WTC11 (cell line): ENCODE measurements around the gene SLC5A12. TPM values are rescaled to one million over a fixed set of nuclear protein-coding genes. Genes with fewer than 3 reads are reported as not detected.

Experiments used
- ATAC-seq: fragments of 200-7000 bp; cut with Tn5 transposase; 2 replicates; pipeline ENCODE4 v1.10.0; 2021; ENCODE audit warnings: mild to moderate bottlenecking, moderate library complexity
- CTCF ChIA-PET: fragments of 300-600 bp; sonication (Branson Sonifier 250); formaldehyde crosslinking; loops from one replicate; lab custom pipeline; 2021; ENCODE audit warnings: antibody characterized with exemption; lab: Charles Lee
- POLR2A ChIA-PET: fragments of 350-600 bp; sonication (Branson Sonifier 250); formaldehyde crosslinking; loops from one replicate; lab custom pipeline; 2021; ENCODE audit warnings: antibody characterized with exemption; lab: Charles Lee
- DNase-seq: peaks from one replicate; pipeline ENCODE4 v3.0.0; 2021; ENCODE audit warnings: low spot score
- H3K27ac Mint-ChIP-seq: 2 replicates; pipeline ENCODE4 v1.8.0; 2021; ENCODE audit warnings: mixed read lengths
- H3K27me3 Mint-ChIP-seq: 2 replicates; pipeline ENCODE4 v1.8.0; 2021; ENCODE audit warnings: low read depth, mild to moderate bottlenecking, moderate library complexity, mixed read lengths
- H3K36me3 Mint-ChIP-seq: 2 replicates; pipeline ENCODE4 v1.8.0; 2021; ENCODE audit warnings: mixed read lengths
- H3K4me1 Mint-ChIP-seq: 2 replicates; pipeline ENCODE4 v1.8.0; 2022; ENCODE audit warnings: mixed read lengths
- H3K4me3 Mint-ChIP-seq: 2 replicates; pipeline ENCODE4 v1.8.0; 2021; ENCODE audit warnings: mild to moderate bottlenecking, moderate library complexity, mixed read lengths
- H3K9me3 Mint-ChIP-seq: 2 replicates; pipeline ENCODE4 v1.8.0; 2021; ENCODE audit warnings: mixed read lengths
- AR ChIP-seq: fragments of 250-450 bp; sonication (Bioruptor Pico); IDR thresholded peaks from 2 replicates; pipeline ENCODE4 v1.9.0; 2021; ENCODE audit warnings: mild to moderate bottlenecking
- CBFB ChIP-seq: sonication (generic); formaldehyde crosslinking; IDR thresholded peaks from 2 replicates; pipeline ENCODE4 v1.8.1; 2022; ENCODE audit warnings: mild to moderate bottlenecking, low read depth, missing genetic modification reagents
- E2F1 ChIP-seq: sonication (generic); formaldehyde crosslinking; IDR thresholded peaks from 2 replicates; pipeline ENCODE4 v1.8.0; 2022; ENCODE audit warnings: mild to moderate bottlenecking, missing genetic modification reagents
- E2F4 ChIP-seq: sonication (generic); formaldehyde crosslinking; IDR thresholded peaks from 2 replicates; pipeline ENCODE4 v1.8.1; 2022; ENCODE audit warnings: low read depth, mild to moderate bottlenecking, moderate library complexity, missing genetic modification reagents, borderline replicate concordance
- ETV6 ChIP-seq: sonication (generic); formaldehyde crosslinking; IDR thresholded peaks from 2 replicates; pipeline ENCODE4 v1.8.1; 2022; ENCODE audit warnings: mild to moderate bottlenecking, missing genetic modification reagents
- GRHL2 ChIP-seq: fragments of 250-450 bp; sonication (Bioruptor Pico); IDR thresholded peaks from 2 replicates; pipeline ENCODE4 v1.8.0; 2022; ENCODE audit warnings: mild to moderate bottlenecking, moderate library complexity; ENCODE audit not compliant: insufficient replicate concordance, severe bottlenecking
- IRF2 ChIP-seq: sonication (generic); formaldehyde crosslinking; IDR thresholded peaks from 2 replicates; pipeline ENCODE4 v1.8.0; 2022; ENCODE audit warnings: low read depth, missing genetic modification reagents, borderline replicate concordance
- JUN ChIP-seq: sonication (generic); formaldehyde crosslinking; IDR thresholded peaks from 2 replicates; pipeline ENCODE4 v1.8.0; 2023; ENCODE audit warnings: mild to moderate bottlenecking, missing genetic modification reagents
- MLX ChIP-seq: sonication (generic); formaldehyde crosslinking; IDR thresholded peaks from 2 replicates; pipeline ENCODE4 v1.8.1; 2023; ENCODE audit warnings: mild to moderate bottlenecking, missing genetic modification reagents, moderate library complexity
- MXD4 ChIP-seq: fragments of 250-450 bp; sonication (Bioruptor Pico); IDR thresholded peaks from 2 replicates; pipeline ENCODE4 v1.8.0; 2021; ENCODE audit warnings: mild to moderate bottlenecking, moderate library complexity, borderline replicate concordance
- MYBL2 ChIP-seq: sonication (generic); formaldehyde crosslinking; IDR thresholded peaks from 2 replicates; pipeline ENCODE4 v1.8.1; 2023; ENCODE audit warnings: mild to moderate bottlenecking, moderate library complexity, missing genetic modification reagents
- NR3C1 ChIP-seq: sonication (generic); formaldehyde crosslinking; conservative IDR thresholded peaks from 2 replicates; pipeline ENCODE4 v1.8.1; 2023; ENCODE audit warnings: low read depth, mild to moderate bottlenecking, missing genetic modification reagents
- PRDM15 ChIP-seq: sonication (generic); formaldehyde crosslinking; IDR thresholded peaks from 2 replicates; pipeline ENCODE4 v1.8.0; 2022; ENCODE audit warnings: missing genetic modification reagents
- PRRX2 ChIP-seq: fragments of 250-450 bp; sonication (Bioruptor Pico); IDR thresholded peaks from 2 replicates; pipeline ENCODE4 v1.8.0; 2021; ENCODE audit warnings: mild to moderate bottlenecking
- TEAD4 ChIP-seq: sonication (generic); formaldehyde crosslinking; IDR thresholded peaks from 2 replicates; pipeline ENCODE4 v1.8.0; 2022; ENCODE audit warnings: mild to moderate bottlenecking, missing genetic modification reagents
- ZBTB21 ChIP-seq: sonication (generic); formaldehyde crosslinking; IDR thresholded peaks from 2 replicates; pipeline ENCODE4 v1.8.1; 2023; ENCODE audit warnings: mild to moderate bottlenecking, missing genetic modification reagents, borderline replicate concordance
- ZBTB43 ChIP-seq: sonication (generic); formaldehyde crosslinking; IDR thresholded peaks from 2 replicates; pipeline ENCODE4 v1.8.1; 2023; ENCODE audit warnings: mild to moderate bottlenecking, missing genetic modification reagents
- ZMAT4 ChIP-seq: fragments of 250-450 bp; sonication (Bioruptor Pico); IDR thresholded peaks from 2 replicates; pipeline ENCODE4 v1.9.0; 2021; ENCODE audit warnings: mild to moderate bottlenecking
- ZNF532 ChIP-seq: fragments of 250-450 bp; sonication (Bioruptor Pico); IDR thresholded peaks from 2 replicates; pipeline ENCODE4 v1.9.0; 2021; ENCODE audit warnings: mild to moderate bottlenecking, borderline replicate concordance
- total RNA-seq: library from RNA; stranded (reverse); gene quantifications from 3 replicates; pipeline ENCODE4 v1.2.3, GENCODE V29; 2021

The SLC5A12 gene
- total RNA-seq, 1 experiment from 2014 or later = 1.9 TPM

GRCh38 chr11:26632691-26633159 is 89.1 kb downstream of the SLC5A12 start:
- no peak for ATAC-seq
- ChIA-PET POLR2A (no interaction called here), CTCF (no interaction called here)
- H3K4me1 Mint-ChIP-seq = no peaks in the 10 kb centered on the region
- DNase-seq = no peak
- H3K27ac Mint-ChIP-seq = no peak overlapping the region
- H3K27me3 Mint-ChIP-seq = no peaks in the 10 kb centered on the region
- H3K36me3 Mint-ChIP-seq = no peaks in the 10 kb centered on the region
- H3K4me3 Mint-ChIP-seq = no peak overlapping the region
- no peak for TF ChIP-seq AR (CRISPR knock-in tag)
- TF ChIP-seq PRRX2 = no peak
- TF ChIP-seq ETV6 (CRISPR knock-in tag) = no peak
- TF ChIP-seq IRF2 (CRISPR knock-in tag) = no peak
- no peak for TF ChIP-seq ZBTB43 (CRISPR knock-in tag)
- no peak for TF ChIP-seq ZMAT4 (CRISPR knock-in tag)
- no peak for TF ChIP-seq E2F4
- no peak for TF ChIP-seq GRHL2 (CRISPR knock-in tag)
- no peak for TF ChIP-seq TEAD4
- no peak for TF ChIP-seq MYBL2 (CRISPR knock-in tag)
- no peaks in the 10 kb centered on the region; the same call in 1 of the 2 replicates for H3K9me3 Mint-ChIP-seq

- ChIA-PET CTCF (no interaction called here), POLR2A (no interaction called here)
- no peak overlapping the region for H3K27ac Mint-ChIP-seq
- no peaks in the 10 kb centered on the region for H3K27me3 Mint-ChIP-seq
- H3K9me3 Mint-ChIP-seq = no peaks in the 10 kb centered on the region
- H3K4me3 Mint-ChIP-seq = no peak overlapping the region
- H3K4me1 Mint-ChIP-seq = no peaks in the 10 kb centered on the region
- no peak for ATAC-seq
- no peak for DNase-seq
- no peaks in the 10 kb centered on the region for H3K36me3 Mint-ChIP-seq
- TF ChIP-seq ZBTB21 (CRISPR knock-in tag) (no peak), E2F1 (CRISPR knock-in tag) (no peak), JUN (no peak), ZMAT4 (CRISPR knock-in tag) (no peak), MYBL2 (CRISPR knock-in tag) (no peak), PRDM15 (CRISPR knock-in tag) (no peak), MXD4 (CRISPR knock-in tag) (no peak), ZNF532 (no peak), NR3C1 (CRISPR knock-in tag) (no peak), CBFB (CRISPR knock-in tag) (no peak), MLX (CRISPR knock-in tag) (no peak)
Observed at GRCh38 chr11:26626346-26626745, 95.5 kb downstream of the SLC5A12 start.
